ENCODE data around the gene ZNF467.
A peak's percentile ranks its signal among the peaks of the same experiment; 100 is the strongest.

The ZNF467 gene

GRCh38 chr7:149773446-149774236, at the start of gene ZNF467:
TSS of gene ZNF467 (minus strand) at chr7:149773588. CDS start at chr7:149771032, 2,556 bp downstream.
- DNase-seq (ENCODE audit: low read depth, low spot score), result no peak
- ChIA-PET CTCF (interaction anchor here (1.1 kb wide), 1 partner anchor 647 kb away, joined by 3 read pairs; no protein-coding TSS in a partner anchor), POLR2A (no interaction called here)
- TF ChIP-seq CTCF (IDR thresholded peaks at IDR 0.05; ENCODE audit: insufficient read depth, low read length, missing control alignments), result no peak
- H3K4me3 ChIP-seq (ENCODE audit: low read depth, low read length), result peak within 1 kb of the TSS; percentile 69

- ChIA-PET POLR2A (no interaction called here), CTCF (interaction anchor here (2.7 kb wide), 1 partner anchor 15 kb away, joined by 12 read pairs; no protein-coding TSS in a partner anchor)
- H3K4me3 ChIP-seq (ENCODE audit: low read depth, low read length), result no peak overlapping the region
- no peak for TF ChIP-seq CTCF (IDR thresholded peaks at IDR 0.05; ENCODE audit: insufficient read depth, low read length, missing control alignments)
- no peak for DNase-seq (ENCODE audit: low read depth, low spot score)
Measured at GRCh38 chr7:149822353-149822943, 49.1 kb upstream of the ZNF467 start.

- ChIA-PET POLR2A (no interaction called here), CTCF (interaction anchor here (2.7 kb wide), 1 partner anchor 14 kb away, joined by 12 read pairs; no protein-coding TSS in a partner anchor)
- no peak overlapping the region for H3K4me3 ChIP-seq (ENCODE audit: low read depth, low read length)
- no peak for DNase-seq (ENCODE audit: low read depth, low spot score)
- no peak for TF ChIP-seq CTCF (IDR thresholded peaks at IDR 0.05; ENCODE audit: insufficient read depth, low read length, missing control alignments)
Measured at GRCh38 chr7:149821191-149822148, 48.1 kb upstream of the ZNF467 start.

- no peak for TF ChIP-seq CTCF (IDR thresholded peaks at IDR 0.05; ENCODE audit: insufficient read depth, low read length, missing control alignments)
- ChIA-PET CTCF (interaction anchor here (2.7 kb wide), 1 partner anchor 13 kb away, joined by 12 read pairs; no protein-coding TSS in a partner anchor), POLR2A (no interaction called here)
- DNase-seq (ENCODE audit: low read depth, low spot score), result no peak
- no peak overlapping the region for H3K4me3 ChIP-seq (ENCODE audit: low read depth, low read length)
Measured at GRCh38 chr7:149820622-149821190, 47.3 kb upstream of the ZNF467 start.

- TF ChIP-seq CTCF (IDR thresholded peaks at IDR 0.05; ENCODE audit: insufficient read depth, low read length, missing control alignments), result no peak
- CTCF ChIA-PET, result no interaction called here
- POLR2A ChIA-PET, result no interaction called here
Measured at GRCh38 chr7:149819961-149820340, 46.6 kb upstream of the ZNF467 start.

More at GRCh38 chr7:149819961-149820340, 46.6 kb upstream of the ZNF467 start:
- no peak overlapping the region for H3K4me3 ChIP-seq (ENCODE audit: low read depth, low read length)
- DNase-seq (ENCODE audit: low read depth, low spot score), result no peak
